ENCODE data around the gene CGB8.
"Not testable (repeated sequence)": the region's sequence is repeated elsewhere in the genome, so short reads cannot be mapped to it uniquely, and the experiment has no call there.

Gene CGB8

GRCh38 chr19:49049011-49049410 lies at the start of gene CGB8:
TSS of gene CGB8 (minus strand) at chr19:49049111. CDS start at chr19:49048739, 372 bp downstream.
- not testable (repeated sequence) for DNase-seq (ENCODE audit: low read depth in 2 of 2)

DNA sequence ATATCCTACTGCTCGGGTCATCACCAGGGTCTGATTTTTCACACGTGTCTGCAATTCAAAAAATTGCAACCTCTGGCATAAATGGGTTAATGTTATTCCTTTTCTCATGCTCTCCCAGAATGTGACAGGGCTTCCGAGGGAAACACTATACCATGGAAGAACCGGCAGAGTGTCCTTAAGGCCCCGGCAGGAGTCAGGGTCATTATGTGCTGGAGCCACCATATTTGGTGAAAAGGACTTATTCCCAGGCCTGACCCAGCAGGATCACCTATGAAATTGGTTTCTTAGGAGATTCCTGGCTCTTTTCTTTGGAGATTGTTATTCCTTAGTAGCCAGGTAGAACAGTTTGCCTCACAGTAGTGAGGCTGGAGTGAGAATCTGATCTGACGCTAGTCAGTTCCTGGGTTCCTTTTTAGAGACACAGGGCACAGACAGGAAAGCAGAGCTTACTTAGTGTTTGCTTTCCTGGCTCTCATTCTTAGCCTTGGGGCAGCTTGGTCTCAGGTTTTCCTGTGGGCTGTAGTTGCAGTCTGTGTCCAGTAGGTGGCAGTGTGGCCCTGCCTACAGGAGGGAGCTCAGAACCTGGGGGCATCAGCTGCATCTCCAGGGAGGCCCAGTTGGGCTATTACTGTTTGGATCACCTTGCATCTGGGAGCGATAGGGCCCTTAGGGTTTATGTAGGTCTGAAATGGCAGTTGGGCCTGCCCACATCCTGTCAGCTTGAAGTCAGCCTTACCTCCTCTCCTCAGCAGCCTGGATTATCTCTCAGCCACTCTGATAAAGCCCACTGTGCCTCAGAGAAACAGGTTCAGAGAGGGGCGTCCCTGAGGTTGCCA lies 48.8 kb upstream of the CGB8 start:
- peak; percentile 50 to 59 for DNase-seq (ENCODE audit: low read depth in 2 of 2)

- no peak for DNase-seq (ENCODE audit: low read depth in 2 of 2)
Observed at GRCh38 chr19:49094505-49095482, 45.9 kb upstream of the CGB8 start.

GRCh38 chr19:49092686-49093085 lies 43.8 kb upstream of the CGB8 start:
- no peak for DNase-seq (ENCODE audit: low read depth in 2 of 2)

- DNase-seq (ENCODE audit: low read depth in 2 of 2), result no peak
Observed at GRCh38 chr19:49091391-49092038, 42.6 kb upstream of the CGB8 start.

DNA sequence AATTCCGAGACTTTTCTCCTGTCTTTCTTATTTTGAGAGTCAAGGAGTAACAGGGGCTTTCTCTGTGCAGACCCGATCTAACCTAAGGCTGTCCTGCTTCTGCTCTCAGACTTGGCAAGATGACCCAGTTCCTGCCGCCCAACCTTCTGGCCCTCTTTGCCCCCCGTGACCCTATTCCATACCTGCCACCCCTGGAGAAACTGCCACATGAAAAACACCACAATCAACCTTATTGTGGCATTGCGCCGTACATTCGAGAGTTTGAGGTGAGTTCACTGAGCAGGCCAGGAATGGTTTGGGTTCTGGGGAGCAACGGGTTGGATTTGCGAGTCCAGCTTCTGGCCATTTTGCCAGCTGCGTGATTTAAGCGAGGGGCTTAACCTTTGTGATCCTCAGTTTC lies 37.4 kb upstream of the CGB8 start:
- DNase-seq (ENCODE audit: low read depth in 2 of 2), result no peak

DNA sequence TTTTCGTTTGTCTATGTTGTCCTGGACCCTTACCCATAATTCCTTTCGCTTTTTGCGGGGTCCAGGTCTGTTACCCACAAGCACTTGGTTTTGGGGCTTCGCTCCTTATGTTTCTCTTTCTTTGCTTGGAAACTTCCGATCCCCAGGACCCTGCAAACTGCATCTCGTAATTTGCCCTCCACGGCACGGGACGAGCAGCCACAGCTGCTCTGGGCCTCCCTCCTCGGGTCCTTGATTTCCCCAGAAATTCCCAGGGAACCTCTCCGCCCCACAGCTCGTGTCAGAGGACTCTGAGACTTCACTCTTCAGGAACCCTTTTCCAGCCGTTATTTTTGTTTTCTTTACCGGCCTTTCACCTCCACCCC lies 36.9 kb upstream of the CGB8 start:
- no peak for DNase-seq (ENCODE audit: low read depth in 2 of 2)

- peak; percentile 98 to 99 for DNase-seq (ENCODE audit: low read depth in 2 of 2)
Observed at GRCh38 chr19:49085020-49085867, 36.3 kb upstream of the CGB8 start, which contains the start of gene SNRNP70. TSS of gene SNRNP70 (plus strand) at chr19:49085451. CDS start at chr19:49086415, 964 bp downstream.

DNA sequence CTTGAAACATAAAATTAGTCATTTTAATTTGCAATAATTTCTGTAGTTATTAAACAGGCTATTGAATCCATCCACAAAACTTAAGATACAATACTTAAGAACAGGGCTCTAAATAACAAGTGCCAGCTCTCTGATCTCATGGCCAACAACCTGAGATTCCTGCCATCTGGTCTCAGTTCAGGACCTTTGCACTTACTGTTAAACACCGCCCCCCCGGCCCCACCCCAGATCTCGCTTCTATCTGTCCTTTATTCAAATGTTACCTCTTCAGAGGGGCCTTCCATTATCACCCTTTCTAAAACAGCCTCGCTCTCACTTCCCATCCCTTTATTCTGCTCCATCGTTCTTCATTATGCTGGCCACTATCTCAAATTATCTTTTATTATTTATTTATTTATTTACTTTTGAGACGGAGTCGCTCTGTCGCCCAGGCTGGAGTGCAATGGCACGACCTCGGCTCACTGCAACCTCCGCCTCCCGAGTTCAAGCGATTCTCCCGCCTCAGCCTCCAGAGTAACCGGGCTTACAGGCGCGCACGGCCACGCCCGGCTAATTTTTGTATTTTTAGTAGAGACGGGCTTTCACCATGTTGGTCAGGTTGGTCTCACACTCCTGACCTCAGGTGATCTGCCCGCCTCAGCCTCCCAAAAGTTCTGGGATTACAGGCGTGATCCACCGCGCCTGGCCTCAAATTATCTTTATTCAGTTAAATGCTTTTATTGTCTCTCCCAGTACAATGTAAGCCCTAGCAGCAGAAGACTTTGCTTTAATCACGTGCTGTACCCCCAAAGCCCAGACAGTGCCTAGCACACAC lies 35.5 kb upstream of the CGB8 start:
- no peak for DNase-seq (ENCODE audit: low read depth in 2 of 2)

GRCh38 chr19:49081273-49081672 lies 32.4 kb upstream of the CGB8 start:
- DNase-seq (ENCODE audit: low read depth in 2 of 2), result no peak

DNA sequence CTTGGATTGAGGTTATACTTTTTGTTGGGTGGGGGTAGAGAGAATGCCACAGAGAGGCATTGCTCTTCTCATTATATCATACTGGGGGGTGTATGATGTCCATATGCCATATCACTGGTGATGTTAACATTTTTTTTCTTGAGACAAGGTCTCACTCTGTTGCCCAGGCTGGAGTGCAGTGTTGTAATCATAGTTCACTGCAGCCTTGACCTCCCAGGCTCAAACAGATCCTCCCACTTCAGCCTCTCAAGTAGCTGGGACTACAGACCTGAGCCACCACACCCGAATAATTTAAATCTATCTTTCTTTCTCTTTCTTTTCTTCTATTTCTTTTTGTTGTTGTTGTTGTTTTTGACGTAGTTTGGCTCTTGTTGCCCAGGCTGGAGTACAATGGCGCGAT lies 31.5 kb upstream of the CGB8 start:
- no peak for DNase-seq (ENCODE audit: low read depth in 2 of 2)

DNA sequence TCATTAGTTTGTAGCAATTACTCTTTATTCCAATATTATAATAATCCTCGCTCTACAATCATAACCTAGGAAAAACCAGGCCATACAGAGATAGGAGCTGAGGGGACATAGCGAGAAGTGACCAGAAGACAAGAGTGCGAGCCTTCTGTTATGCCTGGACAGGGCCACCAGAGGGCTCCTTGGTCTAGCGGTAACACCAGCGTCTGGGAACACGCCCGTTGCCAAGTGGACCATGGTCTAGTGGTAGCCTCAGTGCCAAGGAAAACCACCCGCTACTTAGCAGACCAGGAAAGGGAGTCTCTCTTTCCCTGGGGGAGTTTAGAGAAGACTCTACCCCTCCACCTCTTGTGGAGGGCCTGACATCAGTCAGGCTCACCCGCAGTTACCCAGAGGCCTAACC lies 26.0 kb upstream of the CGB8 start:
- not testable (repeated sequence) for DNase-seq (ENCODE audit: low read depth in 2 of 2)

DNA sequence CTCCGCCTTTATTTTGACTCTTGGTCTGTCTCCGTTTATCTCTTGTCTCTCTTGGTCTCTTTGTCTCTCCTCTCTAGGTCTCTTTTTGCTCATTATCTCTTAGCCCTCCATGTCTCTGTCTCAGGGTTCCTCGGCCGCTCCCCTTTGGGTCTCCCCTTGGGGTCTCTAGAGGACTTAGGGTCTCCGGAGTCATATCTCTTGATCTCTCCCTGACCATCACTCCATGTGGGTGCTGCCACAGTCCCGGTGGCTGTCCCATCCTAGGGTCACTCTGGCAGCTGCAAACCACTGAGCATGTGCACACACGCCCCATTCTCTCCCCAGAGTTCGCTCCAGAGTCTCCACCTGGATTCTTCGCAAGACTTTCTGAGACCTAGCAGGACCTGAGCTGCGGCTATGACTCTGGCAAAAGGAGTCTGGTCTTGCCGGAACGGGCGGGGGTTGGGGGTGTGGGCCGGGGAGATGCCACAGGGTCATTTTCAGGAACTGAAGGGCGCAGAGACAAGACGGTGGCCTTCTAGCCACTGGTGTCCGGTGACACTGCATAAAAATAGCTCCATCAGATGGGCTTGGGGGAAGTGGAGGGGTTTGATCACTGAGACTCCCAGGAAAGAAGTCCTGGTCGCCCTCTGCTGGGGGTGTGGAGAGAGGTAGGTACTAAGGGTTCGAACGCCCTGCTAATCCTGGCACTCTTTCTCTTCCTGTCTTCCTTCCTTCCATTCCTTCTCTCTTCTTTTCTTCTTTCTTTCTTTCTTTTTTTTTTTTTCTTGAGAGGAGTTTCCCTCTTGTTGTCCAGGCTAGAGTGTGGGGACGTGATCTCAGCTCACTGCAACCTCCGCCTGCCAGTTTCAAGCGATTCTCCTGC lies 24.8 kb upstream of the CGB8 start:
- DNase-seq (ENCODE audit: low read depth in 2 of 2), result no peak

DNA sequence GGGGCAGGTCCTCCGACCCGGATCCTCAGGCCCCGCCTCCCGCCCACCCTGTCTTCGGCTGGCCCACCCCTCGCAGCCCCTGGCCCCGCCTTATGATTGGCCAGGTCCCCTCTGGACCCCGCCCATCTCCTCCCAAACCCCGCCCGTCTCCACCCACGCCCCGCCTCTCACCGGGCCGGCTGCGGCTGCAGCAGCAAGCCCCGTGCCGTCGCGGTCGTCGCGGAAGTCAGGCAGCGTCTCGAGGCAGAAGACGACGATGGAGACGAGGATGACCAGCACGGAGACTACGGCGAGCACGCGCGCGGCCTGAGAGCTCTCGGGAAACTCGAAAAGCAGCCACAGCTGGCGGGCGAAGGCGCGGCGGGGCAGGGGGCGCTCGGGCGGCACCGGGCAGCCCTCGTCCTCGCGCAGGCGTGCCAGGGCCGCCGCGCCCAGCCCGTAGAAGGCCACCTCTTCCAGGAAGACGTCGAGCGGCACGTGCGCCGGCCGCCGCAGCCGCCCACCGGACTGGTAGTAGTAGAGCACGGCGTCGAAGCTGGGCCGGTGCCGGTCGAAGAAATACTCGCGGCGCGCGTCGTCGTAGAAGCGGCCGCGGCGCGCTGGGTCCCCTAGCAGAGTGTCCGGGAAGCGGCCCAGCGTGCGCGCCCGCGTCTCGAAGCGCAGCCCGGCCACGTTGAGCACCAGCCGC lies 23.1 kb upstream of the CGB8 start:
- DNase-seq (ENCODE audit: low read depth in 2 of 2), result no peak

GRCh38 chr19:49070416-49070815 lies 21.5 kb upstream of the CGB8 start:
- DNase-seq (ENCODE audit: low read depth in 2 of 2), result no peak

DNA sequence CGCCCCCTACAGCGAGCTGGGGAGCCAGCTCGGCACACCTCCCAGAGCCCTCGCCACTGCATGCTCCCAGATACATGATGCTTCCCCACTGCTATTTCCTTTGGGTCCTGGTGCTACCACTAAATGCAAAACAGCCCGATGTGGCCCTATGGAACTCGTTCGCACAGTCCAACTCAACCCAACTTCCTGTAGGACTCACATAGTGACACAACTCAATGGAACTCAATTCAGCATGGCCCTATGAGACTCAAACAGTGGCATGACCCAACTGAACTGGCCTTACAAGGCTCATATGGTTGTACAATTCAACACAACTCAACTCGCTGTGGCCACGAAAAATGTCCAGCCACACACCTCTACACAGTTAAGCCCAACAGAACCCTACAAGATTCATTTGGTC lies 20.1 kb upstream of the CGB8 start:
- DNase-seq (ENCODE audit: low read depth in 2 of 2), result no peak

DNA sequence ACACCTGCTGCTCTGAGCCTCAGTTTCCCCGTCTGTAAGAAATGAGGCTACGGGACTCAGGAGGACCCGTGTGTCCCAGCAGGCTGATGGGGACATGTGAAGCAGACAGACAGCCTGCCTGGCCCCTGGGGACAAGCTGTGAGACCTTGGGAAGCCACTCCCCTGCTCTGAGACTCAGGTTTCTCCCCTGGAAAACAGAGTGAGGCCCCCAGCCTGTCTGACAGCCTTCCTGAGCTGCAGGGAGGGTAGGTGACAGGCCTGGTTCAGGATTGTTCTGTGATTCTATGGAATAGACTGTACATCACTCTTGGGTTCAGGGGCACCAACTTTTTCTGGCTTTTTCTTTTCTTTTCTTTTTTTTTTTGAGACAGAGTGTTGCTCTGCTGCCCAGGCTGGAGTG lies 18.6 kb upstream of the CGB8 start:
- no peak for DNase-seq (ENCODE audit: low read depth in 2 of 2)

DNA sequence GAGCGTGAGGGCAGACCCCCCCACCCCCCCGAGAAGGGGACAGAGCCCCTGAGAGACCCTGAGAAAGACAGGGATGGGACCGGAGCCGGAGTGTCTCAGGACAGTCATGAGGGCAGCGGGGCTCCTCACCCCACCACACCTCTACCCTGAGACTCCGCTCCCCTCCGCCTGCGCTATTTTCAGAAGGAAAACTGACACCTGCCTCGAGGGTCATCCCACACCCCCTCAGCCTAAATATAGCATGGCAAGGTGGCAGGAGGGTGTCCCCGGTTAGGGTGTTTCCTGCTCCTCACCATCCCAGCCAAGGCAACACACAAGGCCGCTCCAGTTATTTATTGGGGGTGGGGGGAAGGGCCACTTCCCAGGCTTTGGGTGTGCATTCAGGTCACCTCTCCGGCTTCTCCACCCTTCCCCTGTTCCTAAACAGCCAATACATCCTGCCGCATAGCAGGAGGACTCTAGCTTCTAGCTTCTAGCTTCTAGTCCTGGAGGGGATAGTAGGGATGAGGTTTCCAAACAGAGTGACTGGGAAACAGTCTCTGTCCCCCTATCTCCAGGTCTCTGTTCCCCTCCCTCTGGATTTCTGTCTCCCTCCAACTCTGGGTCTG lies 17.1 kb upstream of the CGB8 start:
- no peak for DNase-seq (ENCODE audit: low read depth in 2 of 2)

Measured in stimulated activated CD8-positive, alpha-beta memory T cell treated with anti-CD3 and anti-CD28 coated beads, Interleukin-2, amount 100 ng/mL, for 1 hour (primary cell).